Lung (tissue), 12 donors: Measurements from ENCODE around the gene GRSF1. TPM values are rescaled to one million over a fixed set of nuclear protein-coding genes. Genes with fewer than 3 reads are reported as not detected.

Experiments
- ATAC-seq: fragments of 200-7000 bp; cut with Tn5 transposase; one replicate; pipeline ENCODE4 v1.9.1; 2020; ENCODE audit warnings: moderate number of reproducible peaks; ENCODE audit not compliant: insufficient read depth, low FRiP score
- DNase-seq, 3 donors: peaks; one replicate each; pipeline ENCODE4 v3.0.0-alpha.2; 2013 to 2017
- H3K27ac ChIP-seq, 2 donors: one replicate each; pipeline ENCODE4 v1.5.1; 2013; ENCODE audit warnings: mild to moderate bottlenecking in 2 of 2, moderate library complexity in 2 of 2, control low read depth in 1 of 2, inconsistent platforms in 1 of 2, low read depth in 1 of 2, low read length in 1 of 2
- H3K27me3 ChIP-seq, 3 donors: one replicate each; pipeline ENCODE4 v1.5.1; 2013; ENCODE audit warnings: low read length in 2 of 3; ENCODE audit not compliant: control insufficient read depth in 3 of 3, insufficient read depth in 3 of 3
- H3K36me3 ChIP-seq, 4 donors: one replicate each; pipeline ENCODE4 v1.5.1; 2013; ENCODE audit warnings: low read length in 4 of 4, mild to moderate bottlenecking in 1 of 4, moderate library complexity in 1 of 4; ENCODE audit not compliant: control insufficient read depth in 4 of 4, insufficient read depth in 4 of 4
- H3K4me1 ChIP-seq, 5 donors: one replicate each; pipeline ENCODE4 v1.5.1; 2013; ENCODE audit warnings: low read length in 5 of 5, mild to moderate bottlenecking in 2 of 5, moderate library complexity in 1 of 5; ENCODE audit not compliant: control insufficient read depth in 5 of 5, insufficient read depth in 5 of 5
- H3K4me3 ChIP-seq: one replicate; pipeline ENCODE4 v1.5.1; 2013; ENCODE audit warnings: mild to moderate bottlenecking, control low read depth, moderate library complexity
- H3K9ac ChIP-seq, 2 donors: one replicate each; pipeline ENCODE4 v1.5.1; 2013; ENCODE audit warnings: low read length in 2 of 2, control low read depth in 1 of 2; ENCODE audit not compliant: insufficient read depth in 1 of 2
- H3K9me3 ChIP-seq, 4 donors: one replicate each; pipeline ENCODE4 v1.5.1; 2013; ENCODE audit warnings: low read length in 3 of 4, mild to moderate bottlenecking in 1 of 4, moderate library complexity in 1 of 4; ENCODE audit not compliant: control insufficient read depth in 4 of 4, insufficient read depth in 3 of 4
- CTCF ChIP-seq: IDR thresholded peaks from 2 replicates; pipeline ENCODE4 v1.5.1; 2012; ENCODE audit warnings: mild to moderate bottlenecking; ENCODE audit errors: control extremely low read depth, extremely low read depth
- WGBS, 2 donors: extraction: QIAGEN DNeasy Blood & Tissue Kit; methylation state at CpG; one replicate each; pipeline ENCODE4 v1.1.7; 2013; 5-methylcytosine and 5-hydroxymethylcytosine counted together
- polyA plus RNA-seq, 2 donors: library from polyadenylated mRNA; stranded (reverse); fragments of 200-250 nt; gene quantifications; one replicate each; pipeline ENCODE4 v1.2.1, GENCODE V29; 2013
- total RNA-seq, 2 donors: library from RNA; depleted of rRNA in 1 of 2; stranded (reverse); fragments of >200 nt in 1 of 2; gene quantifications; one replicate each; pipeline ENCODE4 v1.2.1, GENCODE V29; 2014 to 2021
- donor health status: control.
- donor health status: control.
- donor health status: Bipolar disorder and iron deficiency.
- donor health status: healthy.
- donor health status: DM: yes; HTN: yes; CAD: no.

GRSF1 gene
- total and polyA plus RNA-seq, 4 donors: 28.5 to 64.6 (median 47.5) TPM

GRCh38 chr4:70838666-70839588 lies 763 bp downstream of the GRSF1 start:
- DNase-seq (peak; percentile 77 to 85 (median 82)), ATAC-seq (peak; percentile 70)
- H3K9me3 ChIP-seq: no peaks in the 10 kb centered on the region
- WGBS, 2 donors: 0% methylated on average over 78 to 80 of the region's 80 CpGs
- peak overlapping the region; percentile 75 for H3K4me3 ChIP-seq
- peaks cover 0 to 12% (median 4%) of the 10 kb centered on the region in 5 donors for H3K4me1 ChIP-seq
- H3K27ac ChIP-seq: peak overlapping the region; percentile 92 to 99
- no peaks in the 10 kb centered on the region for H3K27me3 ChIP-seq
- TF ChIP-seq CTCF: no peak
- peaks cover 0 to 11% (median 4%) of the 10 kb centered on the region in 4 donors for H3K36me3 ChIP-seq
- H3K9ac ChIP-seq: peak overlapping the region; percentile 90 to 91

GRCh38 chr4:70838204-70838603 lies 1.5 kb downstream of the GRSF1 start:
- H3K9me3 ChIP-seq: no peaks in the 10 kb centered on the region
- peak overlapping the region in 1 of 2 donors; percentile 99 for H3K27ac ChIP-seq
- H3K9ac ChIP-seq: peak overlapping the region; percentile 90 to 91
- no peak for TF ChIP-seq CTCF
- no peaks in the 10 kb centered on the region for H3K27me3 ChIP-seq
- peak overlapping the region; percentile 75 for H3K4me3 ChIP-seq
- DNase-seq (peak in 2 of 3 donors; percentile 54 to 67), ATAC-seq (no peak)
- WGBS, 2 donors: 37 to 53% methylated on average over 4 of the region's 4 CpGs
- peaks cover 0 to 12% (median 4%) of the 10 kb centered on the region in 5 donors for H3K4me1 ChIP-seq
- peaks cover 3 to 11% (median 6%) of the 10 kb centered on the region in 4 donors for H3K36me3 ChIP-seq

GRCh38 chr4:70836081-70836480 lies 3.6 kb downstream of the GRSF1 start:
- Histone ChIP-seq H3K9ac (no peak overlapping the region), H3K9me3 (no peaks in the 10 kb centered on the region), H3K36me3 (peaks cover 8 to 22% (median 18%) of the 10 kb centered on the region in 4 donors), H3K4me1 (peaks cover 0 to 12% (median 4%) of the 10 kb centered on the region in 5 donors), H3K27ac (no peak overlapping the region), H3K27me3 (no peaks in the 10 kb centered on the region), H3K4me3 (no peak overlapping the region)
- TF ChIP-seq CTCF: no peak
- ATAC-seq (no peak), DNase-seq (no peak)
- 20 to 32% methylated on average over 2 of the region's 2 CpGs for WGBS, 2 donors
